Measurements from ENCODE around the gene NDRG4.

The NDRG4 gene

DNA sequence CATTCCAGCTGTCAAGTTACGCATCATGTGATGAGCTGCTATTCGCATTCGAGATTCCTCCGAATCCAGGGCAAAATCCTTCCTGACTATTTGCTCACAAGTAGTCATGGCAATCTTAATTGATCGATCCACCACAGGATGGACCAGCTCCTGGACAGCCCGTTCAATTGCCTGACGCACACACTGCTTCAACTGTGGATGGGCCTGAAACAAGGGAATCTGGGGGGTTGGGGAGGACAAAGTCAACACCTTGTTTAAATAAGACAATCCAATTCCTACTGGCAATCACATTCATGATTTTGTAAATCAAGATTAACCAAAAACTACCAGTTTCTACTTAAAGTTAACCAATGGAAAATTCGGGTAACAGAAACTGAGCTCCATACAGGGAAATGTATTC lies 43.7 kb downstream of the NDRG4 start:
- DNase-seq (ENCODE audit: low read depth): no peak

DNA sequence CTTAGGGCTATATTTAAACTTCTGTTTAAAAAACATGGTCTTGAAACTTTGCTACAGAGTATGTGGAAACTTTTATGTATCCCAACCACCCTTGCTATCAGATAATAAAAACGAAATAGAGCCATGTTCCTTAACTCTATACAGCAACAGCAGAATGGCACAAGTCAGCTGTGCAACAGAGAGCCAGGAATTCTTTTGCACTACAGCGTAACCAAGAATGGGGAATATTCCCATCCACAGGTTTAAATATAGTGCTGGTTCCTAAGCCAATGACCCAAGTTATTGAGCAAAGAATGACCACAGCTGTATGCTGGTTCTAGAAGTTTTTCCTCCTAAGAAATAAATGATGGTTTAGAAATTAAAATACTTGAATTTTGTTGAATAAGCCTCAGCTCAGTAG lies 48.4 kb downstream of the NDRG4 start:
- DNase-seq (ENCODE audit: low read depth): no peak

DNA sequence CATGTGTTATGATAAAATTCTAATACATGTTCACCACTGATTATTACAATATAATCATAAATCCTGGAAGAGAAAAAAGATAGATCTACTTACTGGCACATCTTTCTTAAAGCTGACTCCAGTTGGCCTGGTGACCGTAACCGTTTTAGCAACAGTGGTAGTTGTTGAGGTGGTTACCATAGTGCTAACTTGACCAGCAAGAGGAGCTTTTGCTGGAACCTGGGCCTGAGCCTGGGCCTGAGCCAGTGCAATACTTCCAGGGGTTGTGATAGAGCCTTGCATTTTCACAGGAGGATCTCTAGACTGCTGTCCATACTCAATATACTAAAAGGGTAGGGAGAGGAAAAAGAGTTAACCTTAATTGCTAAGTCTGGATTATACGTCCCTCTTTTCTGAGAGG lies 51.6 kb downstream of the NDRG4 start:
- no peak for DNase-seq (ENCODE audit: low read depth)

DNA sequence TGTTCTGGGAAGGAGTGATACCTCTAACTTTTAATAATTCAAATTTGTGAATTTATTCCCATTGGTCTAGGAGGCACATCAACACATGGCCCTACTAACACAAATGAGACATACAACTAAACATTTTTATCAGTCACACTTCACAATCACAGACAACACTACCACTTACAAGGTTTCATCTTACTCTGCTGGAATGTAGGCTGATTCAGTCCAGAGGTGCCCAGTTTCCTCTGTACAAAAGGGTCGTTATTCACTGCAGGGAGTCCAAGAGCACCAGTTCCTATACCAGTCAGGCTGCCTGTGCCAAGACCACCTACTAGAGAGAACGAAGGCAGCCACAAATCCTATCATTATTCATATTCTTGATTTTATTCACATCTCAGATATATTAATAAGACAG lies 56.7 kb downstream of the NDRG4 start:
- no peak for DNase-seq (ENCODE audit: low read depth)
